Testis (tissue), 3 donors: Measurements from ENCODE around the gene TOP3A. TPM values are rescaled to one million over a fixed set of nuclear protein-coding genes. Genes with fewer than 3 reads are reported as not detected.

Source experiments
- DNase-seq: peaks from one replicate; pipeline ENCODE4 v3.0.0-alpha.2; 2019
- H3K27ac ChIP-seq, 2 donors: fragments of 200-600 bp; sonication (generic); one replicate each; pipeline ENCODE4 v1.5.1; 2019
- H3K27me3 ChIP-seq: fragments of 200-600 bp; sonication (generic); one replicate; pipeline ENCODE4 v1.5.1; 2019
- H3K36me3 ChIP-seq: fragments of 200-600 bp; sonication (generic); one replicate; pipeline ENCODE4 v1.5.1; 2017; ENCODE audit warnings: low read depth; ENCODE audit errors: missing control alignments
- H3K4me1 ChIP-seq: fragments of 200-600 bp; sonication (generic); one replicate; pipeline ENCODE4 v1.5.1; 2019
- H3K4me3 ChIP-seq, 2 donors: fragments of 200-600 bp; sonication (generic); one replicate each; pipeline ENCODE4 v1.5.1; 2017 to 2019
- H3K9me3 ChIP-seq: fragments of 200-600 bp; sonication (generic); one replicate; pipeline ENCODE4 v1.5.1; 2017
- POLR2A ChIP-seq: fragments of 450-650 bp; IDR thresholded peaks from one replicate; pipeline ENCODE4 v1.6.1; 2017; ENCODE audit warnings: antibody characterized with exemption, mild to moderate bottlenecking, moderate library complexity
- WGBS, 2 donors: methylation state at CpG; one replicate each; pipeline ENCODE4 v1.1.5; 2018; 5-methylcytosine and 5-hydroxymethylcytosine counted together
- intact Hi-C: fragments of 100-400 bp; cut with DNase I; formaldehyde crosslinking; loops from one replicate; pipeline ENCODE4 v1.15.1; 2023; ENCODE audit warnings: low total_unique reads
- polyA plus RNA-seq: library from polyadenylated mRNA; stranded (reverse); fragments of 350-450 nt; fragmentation: Illumina TruSeq; extraction: RNeasy Lipid Tissue Mini Kit (QIAGEN cat#74804); gene quantifications from one replicate; pipeline ENCODE4 v1.2.3, GENCODE V29; 2014; ENCODE audit warnings: low read depth, low replicate concordance; ENCODE audit not compliant: insufficient read depth
- total RNA-seq, 2 donors: library from RNA; depleted of rRNA; stranded (reverse); fragments of >200 nt; gene quantifications; one replicate each; pipeline ENCODE4 v1.2.3, GENCODE V29; 2016
- TF ChIP-seq, protein P1 (sequence below), 3 experiments: fragments of 450-650 bp in 2 of 3; fragments of 200-600 bp in 1 of 3; sonication (generic) in 1 of 3; IDR thresholded peaks; one replicate each; pipeline ENCODE4 v1.5.1; 2016 to 2019; ENCODE audit warnings: antibody characterized with exemption in 3 of 3, mild to moderate bottlenecking in 2 of 3, moderate library complexity in 1 of 3

TOP3A gene
- total and polyA plus RNA-seq, 3 donors from 2014 or later = 34.0 to 97.9 (median 56.9) TPM

DNA sequence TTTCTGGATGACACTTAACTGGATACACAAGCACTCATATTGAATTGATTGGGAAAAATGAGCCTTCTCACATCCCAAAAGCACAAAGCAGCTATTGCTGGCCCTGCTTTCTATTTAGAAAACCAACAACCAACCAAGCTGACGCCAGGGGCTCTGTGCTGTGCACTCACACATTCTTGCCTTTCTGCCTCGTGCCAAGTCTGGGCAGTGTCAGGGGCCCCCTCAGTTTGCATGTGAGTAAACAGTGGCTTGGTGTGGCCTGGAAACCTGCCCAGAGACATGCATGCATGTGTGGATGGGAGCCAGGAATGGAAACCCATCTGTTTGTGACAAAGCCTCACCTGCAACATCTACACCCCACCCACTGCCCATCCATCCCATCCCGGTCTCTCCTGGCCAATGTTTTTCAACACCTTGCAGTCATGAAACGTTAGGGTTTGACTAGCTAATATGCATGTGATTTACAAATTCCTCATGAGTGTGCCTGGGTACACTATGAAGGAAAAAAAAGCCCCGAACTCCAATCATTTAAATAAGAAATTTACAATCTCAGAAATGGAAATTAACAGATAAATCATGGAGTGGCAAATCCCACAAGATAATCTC, 33.9 kb downstream of the TOP3A start:
- DNase-seq = no peak
- H3K27ac ChIP-seq = no peak overlapping the region
- 77 to 80% methylated on average over 5 of the region's 5 CpGs for whole genome bisulfite sequencing, 2 donors

GRCh38 chr17:18280249-18280648, 34.5 kb downstream of the TOP3A start:
- DNase-seq = no peak
- intact Hi-C loops = loop anchor here (10.0 kb wide), 1 partner anchor 85 kb away; the partner anchor contains the start of gene SHMT1
- Histone ChIP-seq H3K9me3 (no peaks in the 10 kb centered on the region), H3K4me3 (no peak overlapping the region), H3K4me1 (no peaks in the 10 kb centered on the region), H3K27ac (no peak overlapping the region), H3K36me3 (no peaks in the 10 kb centered on the region), H3K27me3 (no peaks in the 10 kb centered on the region)
- TF ChIP-seq, protein P1, sequence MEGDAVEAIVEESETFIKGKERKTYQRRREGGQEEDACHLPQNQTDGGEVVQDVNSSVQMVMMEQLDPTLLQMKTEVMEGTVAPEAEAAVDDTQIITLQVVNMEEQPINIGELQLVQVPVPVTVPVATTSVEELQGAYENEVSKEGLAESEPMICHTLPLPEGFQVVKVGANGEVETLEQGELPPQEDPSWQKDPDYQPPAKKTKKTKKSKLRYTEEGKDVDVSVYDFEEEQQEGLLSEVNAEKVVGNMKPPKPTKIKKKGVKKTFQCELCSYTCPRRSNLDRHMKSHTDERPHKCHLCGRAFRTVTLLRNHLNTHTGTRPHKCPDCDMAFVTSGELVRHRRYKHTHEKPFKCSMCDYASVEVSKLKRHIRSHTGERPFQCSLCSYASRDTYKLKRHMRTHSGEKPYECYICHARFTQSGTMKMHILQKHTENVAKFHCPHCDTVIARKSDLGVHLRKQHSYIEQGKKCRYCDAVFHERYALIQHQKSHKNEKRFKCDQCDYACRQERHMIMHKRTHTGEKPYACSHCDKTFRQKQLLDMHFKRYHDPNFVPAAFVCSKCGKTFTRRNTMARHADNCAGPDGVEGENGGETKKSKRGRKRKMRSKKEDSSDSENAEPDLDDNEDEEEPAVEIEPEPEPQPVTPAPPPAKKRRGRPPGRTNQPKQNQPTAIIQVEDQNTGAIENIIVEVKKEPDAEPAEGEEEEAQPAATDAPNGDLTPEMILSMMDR (IDR thresholded peaks at IDR 0.05) = no peak
- no peak for TF ChIP-seq POLR2A
- 98 to 100% methylated on average over 2 to 4 of the region's 4 CpGs for whole genome bisulfite sequencing, 2 donors

More for the DNA sequence above, 33.9 kb downstream of the TOP3A start:
- TF ChIP-seq POLR2A = no peak
- no peaks in the 10 kb centered on the region for H3K27me3 ChIP-seq
- no peaks in the 10 kb centered on the region for H3K9me3 ChIP-seq
- H3K4me3 ChIP-seq = no peak overlapping the region
- no peaks in the 10 kb centered on the region for H3K36me3 ChIP-seq
- H3K4me1 ChIP-seq = no peaks in the 10 kb centered on the region
- intact Hi-C loops = loop anchor here (10.0 kb wide), 1 partner anchor 84 kb away; the partner anchor contains the start of gene SHMT1

- DNase-seq = no peak
- no peaks in the 10 kb centered on the region for H3K36me3 ChIP-seq
- no peaks in the 10 kb centered on the region for H3K9me3 ChIP-seq
- H3K4me1 ChIP-seq = no peaks in the 10 kb centered on the region
- H3K4me3 ChIP-seq = no peak overlapping the region
- 82 to 85% methylated on average over 3 of the region's 3 CpGs for WGBS, 2 donors
- TF ChIP-seq, protein P1 (IDR thresholded peaks at IDR 0.05) = no peak
- TF ChIP-seq POLR2A = no peak
- H3K27me3 ChIP-seq = no peaks in the 10 kb centered on the region
- intact Hi-C loops = no loop called here
- H3K27ac ChIP-seq = no peak overlapping the region
Measured at GRCh38 chr17:18278867-18279266, 35.9 kb downstream of the TOP3A start.

DNA sequence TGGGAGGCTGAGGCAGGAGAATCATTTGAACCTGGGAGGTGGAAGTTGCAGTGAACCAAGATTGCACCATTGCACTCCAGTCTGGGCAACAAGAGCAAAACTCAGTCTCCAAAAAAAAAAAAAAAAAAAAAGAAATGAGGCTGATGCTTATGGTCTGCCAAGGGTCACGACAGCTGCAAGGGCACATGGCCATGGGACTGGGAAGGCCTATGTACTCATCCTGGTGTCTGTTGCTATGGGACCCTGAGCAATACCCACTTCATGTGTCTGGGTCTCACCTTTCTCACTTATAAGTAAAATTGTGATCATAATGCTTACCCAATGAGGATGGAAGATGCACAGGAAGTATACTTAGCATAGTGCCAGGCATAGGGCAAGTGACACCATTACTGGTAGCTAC, 37.7 kb downstream of the TOP3A start:
- intact Hi-C loops = no loop called here
- no peaks in the 10 kb centered on the region for H3K4me1 ChIP-seq
- 88 to 91% methylated on average over 1 of the region's 1 CpG for WGBS, 2 donors
- no peak for DNase-seq
- H3K27ac ChIP-seq = no peak overlapping the region
- no peaks in the 10 kb centered on the region for H3K9me3 ChIP-seq
- no peaks in the 10 kb centered on the region for H3K27me3 ChIP-seq
- no peak overlapping the region for H3K4me3 ChIP-seq
- no peaks in the 10 kb centered on the region for H3K36me3 ChIP-seq
- TF ChIP-seq POLR2A = no peak
- TF ChIP-seq, protein P1 (IDR thresholded peaks at IDR 0.05) = no peak

DNA sequence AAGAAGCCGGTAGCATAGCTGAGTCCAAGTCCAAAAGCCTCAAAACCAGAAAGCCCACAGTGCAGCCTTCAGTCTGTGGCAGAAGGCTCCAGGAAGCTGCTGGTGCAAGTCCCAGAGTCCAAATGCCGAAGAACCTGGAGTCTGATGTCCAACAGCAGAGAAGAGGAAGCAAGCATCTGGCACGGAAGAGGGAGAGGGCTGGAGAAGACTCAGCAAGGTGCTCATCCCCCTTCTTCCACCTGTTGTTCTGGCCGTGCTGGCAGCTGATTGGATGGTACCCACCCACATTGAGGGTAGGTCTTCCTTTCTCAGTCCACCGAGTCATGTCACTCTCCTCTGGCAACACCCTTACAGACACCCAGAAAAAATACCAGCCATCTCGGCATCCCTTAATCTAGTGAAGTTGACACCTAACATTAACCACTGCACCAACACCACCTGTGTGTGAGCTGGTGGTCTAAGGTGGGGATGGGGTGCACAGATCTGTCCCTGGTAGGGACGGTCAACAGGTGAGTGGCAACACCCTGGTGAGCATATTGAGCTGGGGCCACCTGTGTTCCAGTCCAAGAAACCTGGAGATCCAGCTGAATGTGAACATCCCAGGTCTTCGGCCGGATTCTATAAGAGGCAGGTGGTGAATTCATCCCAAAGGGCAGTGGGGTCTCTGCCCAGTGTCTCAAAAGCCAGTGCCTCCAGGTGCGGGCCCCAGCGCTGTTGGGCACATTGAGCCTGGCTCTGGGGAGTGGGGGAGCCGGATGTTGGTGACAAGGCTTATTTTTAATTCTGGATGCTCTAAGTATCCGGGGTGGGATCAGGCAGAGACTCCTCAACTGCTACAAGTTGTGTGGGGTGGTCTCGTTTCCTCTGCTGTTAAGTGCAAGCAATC, 44.5 kb downstream of the TOP3A start:
- Histone ChIP-seq H3K4me1 (no peaks in the 10 kb centered on the region), H3K27ac (no peak overlapping the region), H3K36me3 (no peaks in the 10 kb centered on the region), H3K4me3 (no peak overlapping the region), H3K9me3 (no peaks in the 10 kb centered on the region), H3K27me3 (no peaks in the 10 kb centered on the region)
- no peak for TF ChIP-seq POLR2A
- TF ChIP-seq, protein P1 (IDR thresholded peaks at IDR 0.05) = no peak
- 87 to 88% methylated on average over 10 to 14 of the region's 14 CpGs for WGBS, 2 donors
- DNase-seq = no peak
- intact Hi-C loops = no loop called here
